HEK293 (cell line): ENCODE data around the gene ROR2.

ENCODE experiments used
- CTCF ChIA-PET: fragments of 350-600 bp; formaldehyde crosslinking; extraction: SDS; loops from one replicate; lab custom pipeline; 2021; ENCODE audit warnings: antibody characterized with exemption; lab: Yijun Ruan, JAX
- POLR2A ChIA-PET: fragments of 300-600 bp; formaldehyde crosslinking; extraction: SDS; loops from one replicate; lab custom pipeline; 2020; ENCODE audit warnings: antibody characterized with exemption, inconsistent platforms; lab: Yijun Ruan, JAX
- H3K27ac ChIP-seq: fragments of 200-500 bp; sonication (Bioruptor generic); 2 replicates; pipeline ENCODE4 v1.5.1; 2014; ENCODE audit warnings: low read depth, low read length, control low read depth, inconsistent platforms; ENCODE audit errors: extremely low read depth
- H3K36me3 ChIP-seq, 2 experiments: fragments of 200-500 bp in 1 of 2; sonication (Bioruptor generic) in 1 of 2; 1 replicate in 1 of 2; 2 replicates in 1 of 2; pipeline ENCODE4 v1.5.1; 2014 to 2017; ENCODE audit warnings: inconsistent platforms in 2 of 2, low read length in 2 of 2; ENCODE audit not compliant: control insufficient read depth in 2 of 2, insufficient read depth in 1 of 2
- H3K4me1 ChIP-seq: fragments of 200-500 bp; sonication (Bioruptor generic); 2 replicates; pipeline ENCODE4 v1.5.1; 2014; ENCODE audit warnings: mild to moderate bottlenecking, low read length, inconsistent platforms; ENCODE audit not compliant: control insufficient read depth, insufficient read depth
- H3K4me3 ChIP-seq: 2 replicates; pipeline ENCODE4 v1.5.1; 2011; ENCODE audit warnings: low read depth, mild to moderate bottlenecking, control low read depth, low read length, moderate library complexity
- H3K9me3 ChIP-seq: fragments of 200-500 bp; sonication (Bioruptor generic); 2 replicates; pipeline ENCODE4 v1.5.1; 2014; ENCODE audit warnings: low read depth, low read length, inconsistent platforms; ENCODE audit not compliant: control insufficient read depth, insufficient read depth
- HOXD13 ChIP-seq: sonication (generic); formaldehyde crosslinking; IDR thresholded peaks from 2 replicates; pipeline ENCODE4 v1.8.0; 2022; ENCODE audit warnings: missing genetic modification reagents, borderline replicate concordance
- KLF1 ChIP-seq: fragments of 450-650 bp; formaldehyde crosslinking; IDR thresholded peaks from 2 replicates; pipeline ENCODE4 v1.5.1; 2016; ENCODE audit warnings: missing biosample characterization, missing genetic modification characterization
- MZF1 ChIP-seq: fragments of 450-650 bp; formaldehyde crosslinking; IDR thresholded peaks from 2 replicates; pipeline ENCODE4 v1.5.1; 2017; ENCODE audit warnings: missing biosample characterization, missing genetic modification characterization, borderline replicate concordance
- OSR2 ChIP-seq: fragments of 450-650 bp; formaldehyde crosslinking; IDR thresholded peaks from 2 replicates; pipeline ENCODE4 v1.5.1; 2016; ENCODE audit warnings: missing biosample characterization, missing genetic modification characterization
- PRDM6 ChIP-seq: fragments of 450-650 bp; formaldehyde crosslinking; IDR thresholded peaks from 2 replicates; pipeline ENCODE4 v1.5.1; 2017; ENCODE audit warnings: missing biosample characterization, missing genetic modification characterization
- REPIN1 ChIP-seq: fragments of 450-650 bp; formaldehyde crosslinking; IDR thresholded peaks from 2 replicates; pipeline ENCODE4 v1.5.1; 2017; ENCODE audit warnings: missing biosample characterization, missing genetic modification characterization, low read depth
- SP2 ChIP-seq: fragments of 450-650 bp; formaldehyde crosslinking; IDR thresholded peaks from 2 replicates; pipeline ENCODE4 v1.5.1; 2016; ENCODE audit warnings: missing biosample characterization, missing genetic modification characterization
- YY2 ChIP-seq: fragments of 450-650 bp; formaldehyde crosslinking; IDR thresholded peaks from 2 replicates; pipeline ENCODE4 v1.5.1; 2016; ENCODE audit warnings: missing biosample characterization, missing genetic modification characterization
- ZBTB6 ChIP-seq: fragments of 450-650 bp; formaldehyde crosslinking; IDR thresholded peaks from 2 replicates; pipeline ENCODE4 v1.5.1; 2017; ENCODE audit warnings: missing biosample characterization, missing genetic modification characterization
- ZBTB7A ChIP-seq: fragments of 450-650 bp; formaldehyde crosslinking; IDR thresholded peaks from 2 replicates; pipeline ENCODE4 v1.5.1; 2016; ENCODE audit warnings: low read depth, missing biosample characterization, missing genetic modification characterization
- ZFP37 ChIP-seq: fragments of 450-650 bp; formaldehyde crosslinking; IDR thresholded peaks from 2 replicates; pipeline ENCODE4 v1.5.1; 2016; ENCODE audit warnings: missing biosample characterization, missing genetic modification characterization
- ZNF146 ChIP-seq: fragments of 450-650 bp; formaldehyde crosslinking; IDR thresholded peaks from 2 replicates; pipeline ENCODE4 v1.5.1; 2016; ENCODE audit warnings: missing biosample characterization, missing genetic modification characterization
- ZNF157 ChIP-seq: fragments of 450-650 bp; formaldehyde crosslinking; IDR thresholded peaks from 2 replicates; pipeline ENCODE4 v1.5.1; 2016; ENCODE audit warnings: missing biosample characterization, missing genetic modification characterization
- ZNF214 ChIP-seq: fragments of 450-650 bp; formaldehyde crosslinking; IDR thresholded peaks from 2 replicates; pipeline ENCODE4 v1.5.1; 2017; ENCODE audit warnings: missing biosample characterization, mild to moderate bottlenecking, missing genetic modification characterization, borderline replicate concordance
- ZNF23 ChIP-seq: fragments of 450-650 bp; formaldehyde crosslinking; IDR thresholded peaks from 2 replicates; pipeline ENCODE4 v1.5.1; 2016; ENCODE audit warnings: missing biosample characterization, missing genetic modification characterization, borderline replicate concordance
- ZNF324 ChIP-seq: fragments of 450-650 bp; formaldehyde crosslinking; IDR thresholded peaks from 2 replicates; pipeline ENCODE4 v1.5.1; 2016; ENCODE audit warnings: missing biosample characterization, missing genetic modification characterization
- ZNF350 ChIP-seq: fragments of 450-650 bp; formaldehyde crosslinking; IDR thresholded peaks from 2 replicates; pipeline ENCODE4 v1.5.0; 2017; ENCODE audit warnings: missing biosample characterization, mild to moderate bottlenecking, missing genetic modification characterization
- ZNF501 ChIP-seq: fragments of 450-650 bp; formaldehyde crosslinking; IDR thresholded peaks from 2 replicates; pipeline ENCODE4 v1.5.1; 2016; ENCODE audit warnings: missing biosample characterization, missing genetic modification characterization
- ZNF548 ChIP-seq: fragments of 450-650 bp; formaldehyde crosslinking; IDR thresholded peaks from 2 replicates; pipeline ENCODE4 v1.5.1; 2016; ENCODE audit warnings: missing biosample characterization, missing genetic modification characterization
- ZNF558 ChIP-seq: fragments of 450-650 bp; formaldehyde crosslinking; IDR thresholded peaks from 2 replicates; pipeline ENCODE4 v1.5.1; 2016; ENCODE audit warnings: missing biosample characterization, missing genetic modification characterization
- ZNF561 ChIP-seq: fragments of 450-650 bp; IDR thresholded peaks from 2 replicates; pipeline ENCODE4 v1.5.1; 2018; ENCODE audit warnings: missing biosample characterization, missing genetic modification characterization, borderline replicate concordance
- ZNF610 ChIP-seq: fragments of 450-650 bp; formaldehyde crosslinking; IDR thresholded peaks from 2 replicates; pipeline ENCODE4 v1.5.1; 2016; ENCODE audit warnings: missing biosample characterization, missing genetic modification characterization, borderline replicate concordance
- ZNF621 ChIP-seq: fragments of 450-650 bp; formaldehyde crosslinking; IDR thresholded peaks from 2 replicates; pipeline ENCODE4 v1.5.1; 2017; ENCODE audit warnings: missing biosample characterization, missing genetic modification characterization
- ZNF677 ChIP-seq: fragments of 450-650 bp; IDR thresholded peaks from 2 replicates; pipeline ENCODE4 v1.5.0; 2018; ENCODE audit warnings: missing biosample characterization, mild to moderate bottlenecking, missing genetic modification characterization, moderate library complexity
- ZNF701 ChIP-seq: fragments of 450-650 bp; formaldehyde crosslinking; IDR thresholded peaks from 2 replicates; pipeline ENCODE4 v1.5.1; 2016; ENCODE audit warnings: missing biosample characterization, missing genetic modification characterization
- ZNF830 ChIP-seq: fragments of 450-650 bp; IDR thresholded peaks from 2 replicates; pipeline ENCODE4 v1.5.0; 2018; ENCODE audit warnings: missing biosample characterization, missing genetic modification characterization, low read depth, mild to moderate bottlenecking, moderate library complexity
- TF ChIP-seq, protein P1 (sequence below): fragments of 450-650 bp; formaldehyde crosslinking; IDR thresholded peaks from 2 replicates; pipeline ENCODE4 v1.5.1; 2017; ENCODE audit warnings: missing biosample characterization, missing genetic modification characterization

ROR2 gene

GRCh38 chr9:91571036-91571435, 379.0 kb downstream of the ROR2 start:
- H3K4me3 ChIP-seq = no peak overlapping the region
- no peak overlapping the region for H3K27ac ChIP-seq
- no peaks in the 10 kb centered on the region for H3K9me3 ChIP-seq
- no peaks in the 10 kb centered on the region for H3K4me1 ChIP-seq
- POLR2A ChIA-PET = no interaction called here
- H3K36me3 ChIP-seq = no peaks in the 10 kb centered on the region
- CTCF ChIA-PET = interaction anchor here (0.5 kb wide), 1 partner anchor 117 kb away, joined by 5 read pairs; no protein-coding TSS in a partner anchor
- TF ChIP-seq KLF1 = no peak
- TF ChIP-seq ZFP37 = no peak
- TF ChIP-seq ZNF157 (tag by site-specific recombination) = no peak
- no peak for TF ChIP-seq ZNF621 (tag by site-specific recombination)
- no peak for TF ChIP-seq ZNF677 (tag by site-specific recombination)
- TF ChIP-seq, protein P1, sequence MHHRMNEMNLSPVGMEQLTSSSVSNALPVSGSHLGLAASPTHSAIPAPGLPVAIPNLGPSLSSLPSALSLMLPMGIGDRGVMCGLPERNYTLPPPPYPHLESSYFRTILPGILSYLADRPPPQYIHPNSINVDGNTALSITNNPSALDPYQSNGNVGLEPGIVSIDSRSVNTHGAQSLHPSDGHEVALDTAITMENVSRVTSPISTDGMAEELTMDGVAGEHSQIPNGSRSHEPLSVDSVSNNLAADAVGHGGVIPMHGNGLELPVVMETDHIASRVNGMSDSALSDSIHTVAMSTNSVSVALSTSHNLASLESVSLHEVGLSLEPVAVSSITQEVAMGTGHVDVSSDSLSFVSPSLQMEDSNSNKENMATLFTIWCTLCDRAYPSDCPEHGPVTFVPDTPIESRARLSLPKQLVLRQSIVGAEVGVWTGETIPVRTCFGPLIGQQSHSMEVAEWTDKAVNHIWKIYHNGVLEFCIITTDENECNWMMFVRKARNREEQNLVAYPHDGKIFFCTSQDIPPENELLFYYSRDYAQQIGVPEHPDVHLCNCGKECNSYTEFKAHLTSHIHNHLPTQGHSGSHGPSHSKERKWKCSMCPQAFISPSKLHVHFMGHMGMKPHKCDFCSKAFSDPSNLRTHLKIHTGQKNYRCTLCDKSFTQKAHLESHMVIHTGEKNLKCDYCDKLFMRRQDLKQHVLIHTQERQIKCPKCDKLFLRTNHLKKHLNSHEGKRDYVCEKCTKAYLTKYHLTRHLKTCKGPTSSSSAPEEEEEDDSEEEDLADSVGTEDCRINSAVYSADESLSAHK (tag by site-specific recombination) = no peak
- no peak for TF ChIP-seq OSR2
- no peak for TF ChIP-seq ZNF324 (tag by site-specific recombination)
- no peak for TF ChIP-seq ZNF558 (tag by site-specific recombination)
- TF ChIP-seq MZF1 (tag by site-specific recombination) = no peak

GRCh38 chr9:91567642-91568274, 382.3 kb downstream of the ROR2 start:
- POLR2A ChIA-PET = no interaction called here
- Histone ChIP-seq H3K9me3 (no peaks in the 10 kb centered on the region), H3K27ac (no peak overlapping the region)
- TF ChIP-seq ZNF214 (tag by site-specific recombination) (no peak), ZNF501 (tag by site-specific recombination) (no peak), ZNF548 (no peak), ZBTB6 (tag by site-specific recombination) (no peak), ZNF830 (tag by site-specific recombination) (no peak), REPIN1 (tag by site-specific recombination) (no peak), ZNF701 (no peak)
- TF ChIP-seq, all 188 proteins: peak for 0
- no peaks in the 10 kb centered on the region for H3K36me3 ChIP-seq
- CTCF ChIA-PET = interaction anchor here (0.6 kb wide), 2 partner anchors 388 to 1964 kb away, joined by 3 to 6 read pairs; no protein-coding TSS in a partner anchor
- H3K4me1 ChIP-seq = no peaks in the 10 kb centered on the region
- no peak overlapping the region for H3K4me3 ChIP-seq

DNA sequence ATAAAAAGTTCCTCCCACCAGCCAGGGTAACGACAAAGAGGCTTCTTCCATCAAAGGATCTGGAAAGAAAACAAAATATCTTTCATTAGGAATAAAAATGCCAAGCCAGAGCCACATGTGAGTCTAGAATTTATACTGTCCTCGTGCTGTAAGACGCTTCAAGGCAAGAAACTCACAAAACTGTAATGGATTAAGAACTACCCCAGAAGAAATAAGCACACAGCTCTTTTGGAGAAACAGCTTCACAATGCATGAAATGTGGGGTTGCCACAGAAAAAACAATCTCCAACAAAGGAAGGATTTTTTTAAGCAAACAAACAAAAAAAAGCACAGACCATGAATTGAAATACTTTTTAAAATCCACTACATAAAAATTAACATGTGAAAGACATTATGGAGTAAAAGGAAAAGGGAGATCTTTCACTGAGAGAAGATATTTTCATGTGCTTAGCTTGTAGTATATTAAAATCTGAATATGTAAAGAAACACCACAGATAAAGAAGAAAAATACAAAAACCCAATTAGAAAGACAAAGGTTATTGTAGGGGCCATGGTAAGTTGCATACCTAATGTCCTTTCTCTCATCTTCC, 385.9 kb downstream of the ROR2 start:
- no peaks in the 10 kb centered on the region for H3K9me3 ChIP-seq
- no peak overlapping the region for H3K27ac ChIP-seq
- POLR2A ChIA-PET = no interaction called here
- H3K36me3 ChIP-seq = no peaks in the 10 kb centered on the region
- CTCF ChIA-PET = no interaction called here
- no peaks in the 10 kb centered on the region for H3K4me1 ChIP-seq
- H3K4me3 ChIP-seq = no peak overlapping the region
- TF ChIP-seq ZNF561 (tag by site-specific recombination) (no peak), PRDM6 (tag by site-specific recombination) (no peak), HOXD13 (CRISPR knock-in tag) (no peak), ZNF350 (tag by site-specific recombination) (no peak), ZNF146 (tag by site-specific recombination) (no peak), ZNF157 (tag by site-specific recombination) (no peak), MZF1 (tag by site-specific recombination) (no peak), YY2 (tag by site-specific recombination) (no peak), SP2 (tag by site-specific recombination) (no peak), ZNF23 (tag by site-specific recombination) (no peak), ZNF610 (tag by site-specific recombination) (no peak), ZBTB7A (no peak)
